ENCODE results near the gene NRAP. TPM values are rescaled to one million over a fixed set of nuclear protein-coding genes. Genes with fewer than 3 reads are reported as not detected.

The NRAP gene
- total and polyA plus RNA-seq, 2 of the 8 experiments (the other 6 are each of a cell fraction or from before 2014, with no cell fraction given), result not detected

DNA sequence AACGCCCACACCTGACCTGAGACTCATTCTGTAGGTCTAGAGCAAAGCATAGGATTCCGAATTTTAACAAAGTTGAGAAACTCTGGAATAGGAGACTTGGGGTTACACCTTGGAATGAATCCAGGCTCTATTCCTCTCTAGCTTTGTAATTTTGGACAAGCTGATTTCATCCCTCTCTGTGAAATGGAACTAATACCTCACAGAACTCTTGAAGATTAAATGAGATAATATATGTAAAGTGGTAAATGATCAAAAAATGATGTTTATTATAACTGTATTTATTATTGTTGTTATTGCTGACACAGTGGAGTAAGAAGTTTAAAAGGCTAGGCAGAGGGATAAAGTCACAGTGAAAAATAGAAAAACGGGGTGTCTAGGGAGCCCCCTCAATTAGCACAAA lies 48.2 kb upstream of the NRAP start (continued):
- TF ChIP-seq, protein P1, sequence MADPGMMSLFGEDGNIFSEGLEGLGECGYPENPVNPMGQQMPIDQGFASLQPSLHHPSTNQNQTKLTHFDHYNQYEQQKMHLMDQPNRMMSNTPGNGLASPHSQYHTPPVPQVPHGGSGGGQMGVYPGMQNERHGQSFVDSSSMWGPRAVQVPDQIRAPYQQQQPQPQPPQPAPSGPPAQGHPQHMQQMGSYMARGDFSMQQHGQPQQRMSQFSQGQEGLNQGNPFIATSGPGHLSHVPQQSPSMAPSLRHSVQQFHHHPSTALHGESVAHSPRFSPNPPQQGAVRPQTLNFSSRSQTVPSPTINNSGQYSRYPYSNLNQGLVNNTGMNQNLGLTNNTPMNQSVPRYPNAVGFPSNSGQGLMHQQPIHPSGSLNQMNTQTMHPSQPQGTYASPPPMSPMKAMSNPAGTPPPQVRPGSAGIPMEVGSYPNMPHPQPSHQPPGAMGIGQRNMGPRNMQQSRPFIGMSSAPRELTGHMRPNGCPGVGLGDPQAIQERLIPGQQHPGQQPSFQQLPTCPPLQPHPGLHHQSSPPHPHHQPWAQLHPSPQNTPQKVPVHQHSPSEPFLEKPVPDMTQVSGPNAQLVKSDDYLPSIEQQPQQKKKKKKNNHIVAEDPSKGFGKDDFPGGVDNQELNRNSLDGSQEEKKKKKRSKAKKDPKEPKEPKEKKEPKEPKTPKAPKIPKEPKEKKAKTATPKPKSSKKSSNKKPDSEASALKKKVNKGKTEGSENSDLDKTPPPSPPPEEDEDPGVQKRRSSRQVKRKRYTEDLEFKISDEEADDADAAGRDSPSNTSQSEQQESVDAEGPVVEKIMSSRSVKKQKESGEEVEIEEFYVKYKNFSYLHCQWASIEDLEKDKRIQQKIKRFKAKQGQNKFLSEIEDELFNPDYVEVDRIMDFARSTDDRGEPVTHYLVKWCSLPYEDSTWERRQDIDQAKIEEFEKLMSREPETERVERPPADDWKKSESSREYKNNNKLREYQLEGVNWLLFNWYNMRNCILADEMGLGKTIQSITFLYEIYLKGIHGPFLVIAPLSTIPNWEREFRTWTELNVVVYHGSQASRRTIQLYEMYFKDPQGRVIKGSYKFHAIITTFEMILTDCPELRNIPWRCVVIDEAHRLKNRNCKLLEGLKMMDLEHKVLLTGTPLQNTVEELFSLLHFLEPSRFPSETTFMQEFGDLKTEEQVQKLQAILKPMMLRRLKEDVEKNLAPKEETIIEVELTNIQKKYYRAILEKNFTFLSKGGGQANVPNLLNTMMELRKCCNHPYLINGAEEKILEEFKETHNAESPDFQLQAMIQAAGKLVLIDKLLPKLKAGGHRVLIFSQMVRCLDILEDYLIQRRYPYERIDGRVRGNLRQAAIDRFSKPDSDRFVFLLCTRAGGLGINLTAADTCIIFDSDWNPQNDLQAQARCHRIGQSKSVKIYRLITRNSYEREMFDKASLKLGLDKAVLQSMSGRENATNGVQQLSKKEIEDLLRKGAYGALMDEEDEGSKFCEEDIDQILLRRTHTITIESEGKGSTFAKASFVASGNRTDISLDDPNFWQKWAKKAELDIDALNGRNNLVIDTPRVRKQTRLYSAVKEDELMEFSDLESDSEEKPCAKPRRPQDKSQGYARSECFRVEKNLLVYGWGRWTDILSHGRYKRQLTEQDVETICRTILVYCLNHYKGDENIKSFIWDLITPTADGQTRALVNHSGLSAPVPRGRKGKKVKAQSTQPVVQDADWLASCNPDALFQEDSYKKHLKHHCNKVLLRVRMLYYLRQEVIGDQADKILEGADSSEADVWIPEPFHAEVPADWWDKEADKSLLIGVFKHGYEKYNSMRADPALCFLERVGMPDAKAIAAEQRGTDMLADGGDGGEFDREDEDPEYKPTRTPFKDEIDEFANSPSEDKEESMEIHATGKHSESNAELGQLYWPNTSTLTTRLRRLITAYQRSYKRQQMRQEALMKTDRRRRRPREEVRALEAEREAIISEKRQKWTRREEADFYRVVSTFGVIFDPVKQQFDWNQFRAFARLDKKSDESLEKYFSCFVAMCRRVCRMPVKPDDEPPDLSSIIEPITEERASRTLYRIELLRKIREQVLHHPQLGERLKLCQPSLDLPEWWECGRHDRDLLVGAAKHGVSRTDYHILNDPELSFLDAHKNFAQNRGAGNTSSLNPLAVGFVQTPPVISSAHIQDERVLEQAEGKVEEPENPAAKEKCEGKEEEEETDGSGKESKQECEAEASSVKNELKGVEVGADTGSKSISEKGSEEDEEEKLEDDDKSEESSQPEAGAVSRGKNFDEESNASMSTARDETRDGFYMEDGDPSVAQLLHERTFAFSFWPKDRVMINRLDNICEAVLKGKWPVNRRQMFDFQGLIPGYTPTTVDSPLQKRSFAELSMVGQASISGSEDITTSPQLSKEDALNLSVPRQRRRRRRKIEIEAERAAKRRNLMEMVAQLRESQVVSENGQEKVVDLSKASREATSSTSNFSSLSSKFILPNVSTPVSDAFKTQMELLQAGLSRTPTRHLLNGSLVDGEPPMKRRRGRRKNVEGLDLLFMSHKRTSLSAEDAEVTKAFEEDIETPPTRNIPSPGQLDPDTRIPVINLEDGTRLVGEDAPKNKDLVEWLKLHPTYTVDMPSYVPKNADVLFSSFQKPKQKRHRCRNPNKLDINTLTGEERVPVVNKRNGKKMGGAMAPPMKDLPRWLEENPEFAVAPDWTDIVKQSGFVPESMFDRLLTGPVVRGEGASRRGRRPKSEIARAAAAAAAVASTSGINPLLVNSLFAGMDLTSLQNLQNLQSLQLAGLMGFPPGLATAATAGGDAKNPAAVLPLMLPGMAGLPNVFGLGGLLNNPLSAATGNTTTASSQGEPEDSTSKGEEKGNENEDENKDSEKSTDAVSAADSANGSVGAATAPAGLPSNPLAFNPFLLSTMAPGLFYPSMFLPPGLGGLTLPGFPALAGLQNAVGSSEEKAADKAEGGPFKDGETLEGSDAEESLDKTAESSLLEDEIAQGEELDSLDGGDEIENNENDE (IDR thresholded peaks at IDR 0.05; ENCODE audit: insufficient replicate concordance, low read length), result no peak
- no peak for TF ChIP-seq HDAC2 (IDR thresholded peaks at IDR 0.05; ENCODE audit: borderline replicate concordance in 1 of 2, low read depth in 2 of 2, low read length in 2 of 2)
- TF ChIP-seq MAFK (IDR thresholded peaks at IDR 0.05; ENCODE audit: low read depth, low read length), result no peak
- TF ChIP-seq SP2 (IDR thresholded peaks at IDR 0.05; ENCODE audit: low read length), result no peak
- TF ChIP-seq SIN3A (conservative IDR thresholded peaks at IDR 0.05 in 1 of 2, IDR thresholded peaks at IDR 0.05 in 1 of 2; ENCODE audit: low read depth in 1 of 2, low read length in 2 of 2), result no peak
- no peak for TF ChIP-seq JUN (IDR thresholded peaks at IDR 0.05; ENCODE audit: low read depth, low read length)
- TF ChIP-seq, protein P2, sequence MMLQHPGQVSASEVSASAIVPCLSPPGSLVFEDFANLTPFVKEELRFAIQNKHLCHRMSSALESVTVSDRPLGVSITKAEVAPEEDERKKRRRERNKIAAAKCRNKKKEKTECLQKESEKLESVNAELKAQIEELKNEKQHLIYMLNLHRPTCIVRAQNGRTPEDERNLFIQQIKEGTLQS (IDR thresholded peaks at IDR 0.05; ENCODE audit: insufficient read depth, low read depth, low read length), result no peak
- no peak for TF ChIP-seq RFX5 (IDR thresholded peaks at IDR 0.05; ENCODE audit: borderline replicate concordance, low read depth, low read length)
- TF ChIP-seq FOSL1 (IDR thresholded peaks at IDR 0.05; ENCODE audit: insufficient read depth, low read depth, low read length), result no peak
- TF ChIP-seq RXRA (IDR thresholded peaks at IDR 0.05; ENCODE audit: insufficient read depth, low read depth, low read length), result no peak
